HL-60 (cell line): Measurements from ENCODE around the gene LIG4.
"Not testable (repeated sequence)": the region's sequence is repeated elsewhere in the genome, so short reads cannot be mapped to it uniquely, and the experiment has no call there.

Source experiments
- CTCF ChIP-seq: IDR thresholded peaks from one replicate; pipeline ENCODE4 v1.5.1; 2011; ENCODE audit warnings: low read length, control low read depth, inconsistent platforms; ENCODE audit not compliant: insufficient read depth
- POLR2AphosphoS5 ChIP-seq: IDR thresholded peaks from 2 replicates; pipeline ENCODE4 v1.6.1; 2012; ENCODE audit warnings: low read depth
- SPI1 ChIP-seq: IDR thresholded peaks from 2 replicates; pipeline ENCODE4 v1.6.1; 2012; ENCODE audit warnings: low read depth, mild to moderate bottlenecking, borderline replicate concordance

DNA sequence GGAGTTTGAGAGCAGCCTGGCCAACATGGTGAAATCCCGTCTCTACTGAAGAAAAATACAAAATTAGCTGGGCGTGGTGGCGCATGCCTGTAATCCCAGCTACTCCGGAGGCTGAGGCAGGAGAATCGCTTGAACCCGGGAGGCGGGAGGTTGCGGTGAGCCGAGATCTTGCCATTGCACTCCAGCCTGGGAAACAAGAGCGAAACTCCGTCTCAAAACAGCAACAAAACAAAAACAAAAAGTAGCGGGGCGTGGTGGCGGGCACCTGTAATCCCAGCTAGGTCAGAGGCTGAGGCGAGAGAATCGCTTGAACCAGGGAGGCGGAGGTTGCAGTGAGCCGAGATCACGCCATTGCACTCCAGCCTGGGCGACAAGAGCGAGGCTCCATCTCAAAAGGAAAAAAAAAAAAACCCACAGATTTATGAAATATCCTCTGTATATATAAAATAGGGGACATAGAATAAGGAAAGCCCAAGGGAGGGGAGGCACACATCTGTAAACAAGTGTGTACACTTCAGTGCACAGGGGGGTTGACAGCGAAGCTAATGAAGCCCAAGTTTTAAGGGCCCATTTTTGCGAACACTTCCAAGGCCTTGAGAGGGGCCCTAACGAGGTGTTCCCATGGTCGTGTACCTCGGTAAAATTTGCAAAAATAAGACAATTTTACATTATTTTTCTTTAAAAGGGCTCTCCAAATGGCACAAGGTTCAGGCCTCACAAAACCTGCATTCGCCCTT is 2.1 kb upstream of the LIG4 start:
- TF ChIP-seq CTCF, POLR2AphosphoS5, SPI1: not testable (repeated sequence)
